LNCaP clone FGC (cell line): ENCODE data around the gene HTT.
A peak's percentile ranks its signal among the peaks of the same experiment; 100 is the strongest.

ENCODE experiments used
- DNase-seq: peaks from one replicate; pipeline ENCODE4 v3.0.0-alpha.2; 2011; ENCODE audit warnings: low read depth
- H3K4me3 ChIP-seq: 2 replicates; pipeline ENCODE4 v1.5.1; 2011; ENCODE audit warnings: mild to moderate bottlenecking, low read depth, low read length, control low read depth
- CTCF ChIP-seq: IDR thresholded peaks from 2 replicates; pipeline ENCODE4 v1.5.1; 2012; ENCODE audit warnings: mild to moderate bottlenecking; ENCODE audit not compliant: control insufficient read depth, insufficient read depth; ENCODE audit errors: extremely low read depth

HTT gene

GRCh38 chr4:3128976-3129375 lies 54.5 kb downstream of the HTT start:
- no peak for TF ChIP-seq CTCF
- no peak overlapping the region for H3K4me3 ChIP-seq
- no peak for DNase-seq

GRCh38 chr4:3130201-3130600 lies 55.7 kb downstream of the HTT start:
- no peak overlapping the region for H3K4me3 ChIP-seq
- no peak for DNase-seq
- TF ChIP-seq CTCF = no peak

- no peak for TF ChIP-seq CTCF
- no peak for DNase-seq
- no peak overlapping the region for H3K4me3 ChIP-seq
These were observed 56.3 kb downstream of the HTT start for GRCh38 chr4:3130826-3131225.

- no peak for DNase-seq
- TF ChIP-seq CTCF = no peak
- H3K4me3 ChIP-seq = no peak overlapping the region
These were observed 59.7 kb downstream of the HTT start for GRCh38 chr4:3134201-3134600.

GRCh38 chr4:3135155-3136011 lies 60.9 kb downstream of the HTT start:
- TF ChIP-seq CTCF = no peak
- no peak overlapping the region for H3K4me3 ChIP-seq
- peak; percentile 30 for DNase-seq

- DNase-seq = no peak
- no peak for TF ChIP-seq CTCF
These were observed 62.0 kb downstream of the HTT start for GRCh38 chr4:3136454-3136853.

GRCh38 chr4:3137908-3138307 lies 63.4 kb downstream of the HTT start:
- no peak overlapping the region for H3K4me3 ChIP-seq
- DNase-seq = no peak
- no peak for TF ChIP-seq CTCF

More at GRCh38 chr4:3136454-3136853, 62.0 kb downstream of the HTT start:
- H3K4me3 ChIP-seq = no peak overlapping the region
